C4-2B (cell line): Measurements from ENCODE around the gene TESK1.
"Not testable (repeated sequence)": the region's sequence is repeated elsewhere in the genome, so short reads cannot be mapped to it uniquely, and the experiment has no call there.

Experiments used
- H3K27ac ChIP-seq: fragments of 450-650 bp; 2 replicates; pipeline ENCODE4 v1.5.1; 2017
- CTCF ChIP-seq: fragments of 450-650 bp; conservative IDR thresholded peaks from 2 replicates; pipeline ENCODE4 v1.5.1; 2017; ENCODE audit warnings: mild to moderate bottlenecking
- ZFX ChIP-seq: fragments of 450-650 bp; IDR thresholded peaks from 2 replicates; pipeline ENCODE4 v1.6.1; 2017

Gene TESK1

GRCh38 chr9:35619800-35620158 lies 14.7 kb downstream of the TESK1 start:
- TF ChIP-seq CTCF = no peak
- TF ChIP-seq ZFX = no peak
- no peak overlapping the region for H3K27ac ChIP-seq

- no peak for TF ChIP-seq CTCF
- TF ChIP-seq ZFX = no peak
- H3K27ac ChIP-seq = no peak overlapping the region
These were observed 22.5 kb downstream of the TESK1 start for GRCh38 chr9:35627575-35627974.

- H3K27ac ChIP-seq = no peak overlapping the region
- TF ChIP-seq CTCF (no peak), ZFX (no peak)
These were observed 23.4 kb downstream of the TESK1 start for GRCh38 chr9:35628389-35628991.

- no peak for TF ChIP-seq ZFX
- TF ChIP-seq CTCF = no peak
- no peak overlapping the region for H3K27ac ChIP-seq
These were observed 24.5 kb downstream of the TESK1 start for GRCh38 chr9:35629597-35629996.

GRCh38 chr9:35635730-35636129 lies 30.7 kb downstream of the TESK1 start:
- no peak overlapping the region for H3K27ac ChIP-seq
- TF ChIP-seq ZFX (no peak), CTCF (no peak)

- no peak overlapping the region for H3K27ac ChIP-seq
- TF ChIP-seq ZFX (no peak), CTCF (no peak)
These were observed 31.2 kb downstream of the TESK1 start for GRCh38 chr9:35636135-35636876.

GRCh38 chr9:35636877-35637246 lies 31.8 kb downstream of the TESK1 start:
- not testable (repeated sequence) for H3K27ac ChIP-seq

GRCh38 chr9:35637427-35637955 lies 32.4 kb downstream of the TESK1 start:
- H3K27ac ChIP-seq = not testable (repeated sequence)

GRCh38 chr9:35638751-35639150 lies 33.7 kb downstream of the TESK1 start:
- H3K27ac ChIP-seq = not testable (repeated sequence)

GRCh38 chr9:35639225-35639624 lies 34.2 kb downstream of the TESK1 start:
- H3K27ac ChIP-seq = not testable (repeated sequence)
